ENCODE data around the gene DUSP8. TPM values are rescaled to one million over a fixed set of nuclear protein-coding genes. Genes with fewer than 3 reads are reported as not detected.
A peak's percentile ranks its signal among the peaks of the same experiment; 100 is the strongest.

Gene DUSP8
- total RNA-seq, 1 experiment from 2014 or later = 4.4 TPM

GRCh38 chr11:1534682-1535081 is 37.4 kb downstream of the DUSP8 start:
- Histone ChIP-seq H3K23ac (ENCODE audit: insufficient read length, low read depth, low read length) (no peak overlapping the region), H3K4me2 (ENCODE audit: insufficient read depth, insufficient read length, low read length) (no peak overlapping the region), H3K4ac (ENCODE audit: low read depth, low read length) (no peak overlapping the region), H2AFZ (ENCODE audit: low read length) (no peak overlapping the region), H3K79me2 (ENCODE audit: insufficient read depth, low read length) (no peaks in the 10 kb centered on the region; the same call in 1 of the 2 replicates), H3K79me1 (ENCODE audit: insufficient read depth, low read depth, low read length, poor library complexity, severe bottlenecking) (peaks cover 3% of the 10 kb centered on the region), H2BK12ac (ENCODE audit: insufficient read length, low read depth, low read length) (no peak overlapping the region), H2BK20ac (ENCODE audit: low read depth, low read length, poor library complexity, severe bottlenecking) (no peak overlapping the region), H3K14ac (ENCODE audit: insufficient read depth, low read length) (no peak overlapping the region; the same call in 1 of the 2 replicates), H3K9me3 (ENCODE audit: control insufficient read depth, low read depth, low read length) (no peaks in the 10 kb centered on the region), H4K5ac (ENCODE audit: insufficient read length, low read depth, low read length) (no peak overlapping the region), H3K27me3 (ENCODE audit: insufficient read depth, low read length) (no peaks in the 10 kb centered on the region; the same call in 1 of the 2 replicates), H3K27ac (ENCODE audit: insufficient read length, low read depth, low read length) (no peak overlapping the region), H3K9ac (ENCODE audit: extremely low read depth, insufficient read length, low read length) (no peak overlapping the region), H3K23me2 (ENCODE audit: insufficient read length, low read depth, low read length, poor library complexity, severe bottlenecking) (no peaks in the 10 kb centered on the region), H3T11ph (ENCODE audit: low read length) (no peak overlapping the region), H3K56ac (ENCODE audit: insufficient read length, low read depth, low read length) (no peak overlapping the region), H3K4me1 (ENCODE audit: insufficient read depth, low read length) (no peaks in the 10 kb centered on the region), H2BK15ac (ENCODE audit: low read depth, low read length) (no peak overlapping the region), H4K91ac (ENCODE audit: insufficient read length, low read depth, low read length) (no peak overlapping the region), H2BK5ac (ENCODE audit: insufficient read length, low read length) (no peak overlapping the region), H2AK5ac (ENCODE audit: insufficient read length, low read length) (no peak overlapping the region), H4K8ac (replicated peaks; ENCODE audit: insufficient read length, low read depth, low read length) (no peak overlapping the region), H2BK120ac (ENCODE audit: low read depth, low read length, poor library complexity, severe bottlenecking) (no peak overlapping the region), H4K20me1 (ENCODE audit: control insufficient read depth, insufficient read depth, insufficient read length) (peaks cover 3% of the 10 kb centered on the region), H3K18ac (ENCODE audit: insufficient read length, low read depth, low read length) (no peak overlapping the region)
- Mint-ChIP-seq H3K4me1 (peaks cover 0 to 7% of the 10 kb centered on the region in 2 experiments; a peak in 2 of 4 replicates), H3K27ac (peak overlapping the region in 1 of 3 experiments; percentile 50; a peak in 2 of 7 replicates), H3K36me3 (ENCODE audit: insufficient read depth in 1 of 3, low read depth in 3 of 3) (no peaks in the 10 kb centered on the region), H3K27me3 (ENCODE audit: low read depth) (peaks cover 21% of the 10 kb centered on the region), H3K4me3 (no peak overlapping the region), H3K9me3 (no peaks in the 10 kb centered on the region)
- TF ChIP-seq, protein P1, sequence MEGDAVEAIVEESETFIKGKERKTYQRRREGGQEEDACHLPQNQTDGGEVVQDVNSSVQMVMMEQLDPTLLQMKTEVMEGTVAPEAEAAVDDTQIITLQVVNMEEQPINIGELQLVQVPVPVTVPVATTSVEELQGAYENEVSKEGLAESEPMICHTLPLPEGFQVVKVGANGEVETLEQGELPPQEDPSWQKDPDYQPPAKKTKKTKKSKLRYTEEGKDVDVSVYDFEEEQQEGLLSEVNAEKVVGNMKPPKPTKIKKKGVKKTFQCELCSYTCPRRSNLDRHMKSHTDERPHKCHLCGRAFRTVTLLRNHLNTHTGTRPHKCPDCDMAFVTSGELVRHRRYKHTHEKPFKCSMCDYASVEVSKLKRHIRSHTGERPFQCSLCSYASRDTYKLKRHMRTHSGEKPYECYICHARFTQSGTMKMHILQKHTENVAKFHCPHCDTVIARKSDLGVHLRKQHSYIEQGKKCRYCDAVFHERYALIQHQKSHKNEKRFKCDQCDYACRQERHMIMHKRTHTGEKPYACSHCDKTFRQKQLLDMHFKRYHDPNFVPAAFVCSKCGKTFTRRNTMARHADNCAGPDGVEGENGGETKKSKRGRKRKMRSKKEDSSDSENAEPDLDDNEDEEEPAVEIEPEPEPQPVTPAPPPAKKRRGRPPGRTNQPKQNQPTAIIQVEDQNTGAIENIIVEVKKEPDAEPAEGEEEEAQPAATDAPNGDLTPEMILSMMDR (conservative IDR thresholded peaks at IDR 0.05) = no peak
- no peak for DNase-seq
- no CpG with 5 or more reads among the region's 14 CpGs for WGBS (ENCODE audit: extremely low coverage, insufficient read length, low lambda C conversion rate)
